Sciatic nerve (tissue), 2 donors: Measurements from ENCODE around the gene TRIM54. TPM values are rescaled to one million over a fixed set of nuclear protein-coding genes. Genes with fewer than 3 reads are reported as not detected.
A peak's percentile ranks its signal among the peaks of the same experiment; 100 is the strongest.
"Not testable (repeated sequence)": the region's sequence is repeated elsewhere in the genome, so short reads cannot be mapped to it uniquely, and the experiment has no call there.

Source experiments
- ATAC-seq: fragments of 200-7000 bp; cut with Tn5 transposase; one replicate; pipeline ENCODE4 v1.9.1; 2020; ENCODE audit warnings: mild to moderate bottlenecking, moderate library complexity
- DNase-seq: peaks from one replicate; pipeline ENCODE4 v3.0.0-alpha.2; 2020; ENCODE audit warnings: low spot score
- intact Hi-C: fragments of 100-400 bp; cut with DNase I; formaldehyde crosslinking; loops from one replicate; pipeline ENCODE4 v1.14.2; 2022
- total RNA-seq: library from RNA; stranded (reverse); fragmentation: NEBNext Ultra II Directional; extraction: Animal tissue kit (Norgen Biotek cat#: 25700); gene quantifications from one replicate; pipeline ENCODE4 v1.2.1, GENCODE V29; 2021
- donor health status: DM: no; HTN: no; CAD: no.
- donor health status: DM: no; HTN: no; CAD: no.

The TRIM54 gene
- total RNA-seq, 1 donor from 2014 or later: 0.31 TPM

DNA sequence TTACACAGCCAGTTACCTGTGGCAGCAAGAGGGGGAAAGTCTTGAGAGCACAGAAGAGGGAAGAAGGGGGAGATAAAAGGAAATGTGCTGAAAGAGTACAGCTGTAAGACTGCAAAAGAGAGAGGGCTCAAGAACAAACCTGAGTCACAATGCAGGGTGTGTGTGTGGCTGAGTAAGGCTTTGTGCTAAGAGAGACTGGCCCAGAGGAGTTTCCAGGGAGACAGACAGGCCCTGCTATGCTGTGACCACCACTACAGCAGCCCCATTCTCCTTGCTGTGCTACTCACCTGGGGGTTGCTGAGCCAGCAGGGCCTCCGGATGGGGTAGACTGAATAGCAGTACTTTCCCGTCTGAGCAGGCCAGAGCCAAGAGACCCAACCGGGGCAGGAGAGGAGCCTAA, 53.1 kb downstream of the TRIM54 start:
- DNase-seq (no peak), ATAC-seq (no peak)
- intact Hi-C loops: no loop called here

- no peak for DNase-seq
- intact Hi-C loops: no loop called here
- ATAC-seq: no peak
These were observed 53.9 kb downstream of the TRIM54 start for GRCh38 chr2:27336173-27336572.

GRCh38 chr2:27347641-27348040, 65.4 kb downstream of the TRIM54 start:
- no peak for DNase-seq
- peak; percentile 62 for ATAC-seq
- intact Hi-C loops: no loop called here

- ATAC-seq (no peak), DNase-seq (no peak)
- intact Hi-C loops: no loop called here
These were observed 68.0 kb downstream of the TRIM54 start for GRCh38 chr2:27350106-27350693.

GRCh38 chr2:27351802-27352598, 69.8 kb downstream of the TRIM54 start:
- intact Hi-C loops: no loop called here
- ATAC-seq (no peak), DNase-seq (no peak)

DNA sequence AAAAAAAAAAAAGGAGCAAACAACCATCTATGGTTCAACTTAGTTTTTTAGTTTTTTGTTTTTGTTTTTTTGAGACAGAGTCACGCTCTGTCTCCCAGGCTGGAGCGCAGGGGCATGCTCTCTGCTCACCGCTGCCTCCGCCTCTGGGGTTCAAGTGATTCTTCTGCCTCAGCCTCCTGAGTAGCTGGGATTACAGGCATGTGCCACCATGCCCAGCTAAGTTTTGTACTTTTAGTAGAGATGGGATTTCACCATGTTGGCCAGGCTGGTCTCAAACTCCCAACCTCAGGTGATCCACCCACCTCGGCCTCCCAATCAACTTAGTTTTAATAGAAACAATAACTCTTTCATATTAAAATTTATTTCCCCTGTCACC, 71.1 kb downstream of the TRIM54 start:
- intact Hi-C loops, DNase-seq, ATAC-seq: not testable (repeated sequence)

DNA sequence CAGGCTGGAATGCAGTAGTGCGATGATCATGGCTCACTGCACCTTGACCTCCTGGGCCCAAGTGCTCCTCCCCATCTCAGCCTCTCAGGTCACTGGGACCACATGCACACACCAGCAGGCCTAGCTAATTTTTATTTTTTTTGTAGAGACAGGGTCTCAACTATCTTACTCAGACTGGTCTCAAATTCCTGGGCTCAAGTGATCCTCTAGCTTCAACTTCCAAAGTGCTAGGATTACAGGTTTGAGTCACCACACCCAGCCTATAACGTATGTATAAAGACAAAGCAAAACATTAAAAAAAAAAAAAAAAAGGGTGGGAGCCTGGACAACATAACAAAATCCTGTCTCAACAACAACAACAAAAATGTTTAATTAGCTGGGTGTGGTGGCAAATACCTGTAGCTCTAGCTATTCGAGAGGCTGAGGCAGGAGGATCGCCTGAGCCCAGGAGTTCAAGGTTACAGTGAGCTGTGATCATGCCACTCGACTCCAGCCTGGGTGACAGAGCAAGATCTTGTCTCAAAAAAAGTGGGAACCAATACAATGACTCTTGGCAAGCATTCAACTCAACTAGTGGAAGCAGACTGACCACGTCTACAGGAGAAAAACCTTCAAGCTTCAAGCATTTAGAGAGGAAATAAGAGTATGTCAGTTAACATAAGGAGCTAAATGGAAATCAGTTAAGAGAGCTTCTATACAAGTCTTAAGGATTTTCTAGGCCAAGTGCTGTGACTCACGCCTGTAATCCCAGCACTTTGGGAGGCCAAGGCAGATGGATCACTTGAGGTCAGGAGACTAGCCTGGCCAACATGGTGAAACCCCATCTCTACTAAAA, 71.8 kb downstream of the TRIM54 start:
- intact Hi-C loops: no loop called here
- DNase-seq (no peak), ATAC-seq (no peak)

- intact Hi-C loops: no loop called here
- DNase-seq: no peak
- ATAC-seq: no peak
These were observed 72.3 kb downstream of the TRIM54 start for GRCh38 chr2:27354597-27354927.

- DNase-seq (no peak), ATAC-seq (peak; percentile 39)
- intact Hi-C loops: no loop called here
These were observed 73.8 kb downstream of the TRIM54 start for GRCh38 chr2:27356056-27356381.

- DNase-seq (peak; percentile 95), ATAC-seq (peak; percentile 97)
- intact Hi-C loops: no loop called here
These were observed 74.4 kb downstream of the TRIM54 start, which contains the start of gene GTF3C2 for GRCh38 chr2:27356382-27357181. Gene GTF3C2 (minus strand): TSS chr2:27356764. CDS start chr2:27343554, 13,210 bp downstream.

Other genes with a start within 250 kb of the TRIM54 start
- gene TMEM214, start 249.5 kb upstream of the TRIM54 start, total RNA-seq: 74.0 TPM
- 16.3 TPM for gene AGBL5, start 230.8 kb upstream of the TRIM54 start, total RNA-seq
- 198 TPM for gene OST4, start 210.8 kb upstream of the TRIM54 start, total RNA-seq
- 46.8 TPM for gene EMILIN1, start 203.8 kb upstream of the TRIM54 start, total RNA-seq
- 7.1 TPM for gene KHK, start 195.7 kb upstream of the TRIM54 start, total RNA-seq
- 4.1 TPM for gene CGREF1, start 163.3 kb upstream of the TRIM54 start, total RNA-seq
- 3.6 TPM for gene ABHD1, start 158.6 kb upstream of the TRIM54 start, total RNA-seq
- 30.3 TPM for gene PREB, start 147.8 kb upstream of the TRIM54 start, total RNA-seq
- not detected for gene PRR30, start 143.0 kb upstream of the TRIM54 start, total RNA-seq
- gene TCF23, start 133.4 kb upstream of the TRIM54 start, total RNA-seq: not detected
- 92.1 TPM for gene ATRAID, start 70.4 kb upstream of the TRIM54 start, total RNA-seq
- gene SLC5A6, start 70.2 kb upstream of the TRIM54 start, total RNA-seq: 22.6 TPM
- 31.4 TPM for gene CAD, start 65.1 kb upstream of the TRIM54 start, total RNA-seq
- gene SLC30A3, start 19.4 kb upstream of the TRIM54 start, total RNA-seq: not detected
- gene DNAJC5G, start 7.0 kb upstream of the TRIM54 start, total RNA-seq: not detected
- gene UCN, start 26.0 kb downstream of the TRIM54 start, total RNA-seq: 2.4 TPM
- 53.5 TPM for gene MPV17, start 40.7 kb downstream of the TRIM54 start, total RNA-seq
- gene GTF3C2, start 74.3 kb downstream of the TRIM54 start, total RNA-seq: 57.1 TPM
- gene EIF2B4, start 87.9 kb downstream of the TRIM54 start, total RNA-seq: 39.1 TPM
- gene SNX17, start 88.2 kb downstream of the TRIM54 start, total RNA-seq: 79.1 TPM
- 17.0 TPM for gene ZNF513, start 98.3 kb downstream of the TRIM54 start, total RNA-seq
- gene PPM1G, start 127.2 kb downstream of the TRIM54 start, total RNA-seq: 37.8 TPM
- 77.6 TPM for gene NRBP1, start 146.2 kb downstream of the TRIM54 start, total RNA-seq
- gene KRTCAP3, start 160.0 kb downstream of the TRIM54 start, total RNA-seq: 2.6 TPM
- gene IFT172, start 207.3 kb downstream of the TRIM54 start, total RNA-seq: 48.5 TPM
- 6.3 TPM for gene FNDC4, start 212.8 kb downstream of the TRIM54 start, total RNA-seq
- 0.71 TPM for gene GCKR, start 214.4 kb downstream of the TRIM54 start, total RNA-seq